Measurements from ENCODE around the gene ZNF451.

GRCh38 chr6:57173886-57174510 lies 84.0 kb downstream of the ZNF451 start:
- no peak for TF ChIP-seq CTCF (conservative IDR thresholded peaks at IDR 0.05; ENCODE audit: low read depth, low read length)
- no peak for TF ChIP-seq EZH2 (IDR thresholded peaks at IDR 0.05; ENCODE audit: low read length, unreplicated experiment)
- no peak for TF ChIP-seq EZH2phosphoT487 (IDR thresholded peaks at IDR 0.05; ENCODE audit: borderline replicate concordance, low read length)
